H1 (cell line): ENCODE results near the gene CCDC88C. TPM values are rescaled to one million over a fixed set of nuclear protein-coding genes. Genes with fewer than 3 reads are reported as not detected.

Experiments used
- GABPA ChIP-seq: IDR thresholded peaks from 2 replicates; pipeline ENCODE4 v1.6.1; 2011; ENCODE audit warnings: mild to moderate bottlenecking, low read length, moderate library complexity, borderline replicate concordance; ENCODE audit not compliant: insufficient read depth
- TEAD4 ChIP-seq: IDR thresholded peaks from 2 replicates; pipeline ENCODE4 v1.6.1; 2012; ENCODE audit warnings: low read depth, low read length, inconsistent platforms, mixed read lengths
- polyA plus RNA-seq, 7 experiments: library from polyadenylated mRNA; depleted of rRNA in 3 of 7; stranded (reverse) in 5 of 7; unstranded in 2 of 7; fragments of >200 nt in 5 of 7; fragments of 200-250 nt in 2 of 7; gene quantifications; 1 replicate in 5 of 7; 2 replicates in 1 of 7; 4 replicates in 1 of 7; pipeline versions ENCODE4 v1.2.1 to v1.2.3, GENCODE V29; 2011 to 2013; ENCODE audit warnings: missing spikeins in 2 of 7, mixed read lengths in 2 of 7
- total RNA-seq: library from RNA; stranded (reverse); fragmentation: NEBNext Ultra II Directional; extraction: Animal tissue kit (Norgen Biotek cat#: 25700); gene quantifications from 2 replicates; pipeline ENCODE4 v1.2.1, GENCODE V29; 2021
- TF ChIP-seq, protein P1 (sequence below): fragments of 300-600 bp; sonication (generic); IDR thresholded peaks from 2 replicates; pipeline ENCODE4 v1.7.1; 2012; ENCODE audit warnings: low read length, moderate library complexity, mild to moderate bottlenecking, inconsistent platforms; ENCODE audit not compliant: insufficient replicate concordance

The CCDC88C gene
- total and polyA plus RNA-seq, 2 of the 8 experiments (the other 6 are each of a cell fraction or from before 2014, with no cell fraction given), result 10.3 to 57.7 TPM

GRCh38 chr14:91395466-91395865 is 22.2 kb downstream of the CCDC88C start (continued):
- TF ChIP-seq, protein P1, sequence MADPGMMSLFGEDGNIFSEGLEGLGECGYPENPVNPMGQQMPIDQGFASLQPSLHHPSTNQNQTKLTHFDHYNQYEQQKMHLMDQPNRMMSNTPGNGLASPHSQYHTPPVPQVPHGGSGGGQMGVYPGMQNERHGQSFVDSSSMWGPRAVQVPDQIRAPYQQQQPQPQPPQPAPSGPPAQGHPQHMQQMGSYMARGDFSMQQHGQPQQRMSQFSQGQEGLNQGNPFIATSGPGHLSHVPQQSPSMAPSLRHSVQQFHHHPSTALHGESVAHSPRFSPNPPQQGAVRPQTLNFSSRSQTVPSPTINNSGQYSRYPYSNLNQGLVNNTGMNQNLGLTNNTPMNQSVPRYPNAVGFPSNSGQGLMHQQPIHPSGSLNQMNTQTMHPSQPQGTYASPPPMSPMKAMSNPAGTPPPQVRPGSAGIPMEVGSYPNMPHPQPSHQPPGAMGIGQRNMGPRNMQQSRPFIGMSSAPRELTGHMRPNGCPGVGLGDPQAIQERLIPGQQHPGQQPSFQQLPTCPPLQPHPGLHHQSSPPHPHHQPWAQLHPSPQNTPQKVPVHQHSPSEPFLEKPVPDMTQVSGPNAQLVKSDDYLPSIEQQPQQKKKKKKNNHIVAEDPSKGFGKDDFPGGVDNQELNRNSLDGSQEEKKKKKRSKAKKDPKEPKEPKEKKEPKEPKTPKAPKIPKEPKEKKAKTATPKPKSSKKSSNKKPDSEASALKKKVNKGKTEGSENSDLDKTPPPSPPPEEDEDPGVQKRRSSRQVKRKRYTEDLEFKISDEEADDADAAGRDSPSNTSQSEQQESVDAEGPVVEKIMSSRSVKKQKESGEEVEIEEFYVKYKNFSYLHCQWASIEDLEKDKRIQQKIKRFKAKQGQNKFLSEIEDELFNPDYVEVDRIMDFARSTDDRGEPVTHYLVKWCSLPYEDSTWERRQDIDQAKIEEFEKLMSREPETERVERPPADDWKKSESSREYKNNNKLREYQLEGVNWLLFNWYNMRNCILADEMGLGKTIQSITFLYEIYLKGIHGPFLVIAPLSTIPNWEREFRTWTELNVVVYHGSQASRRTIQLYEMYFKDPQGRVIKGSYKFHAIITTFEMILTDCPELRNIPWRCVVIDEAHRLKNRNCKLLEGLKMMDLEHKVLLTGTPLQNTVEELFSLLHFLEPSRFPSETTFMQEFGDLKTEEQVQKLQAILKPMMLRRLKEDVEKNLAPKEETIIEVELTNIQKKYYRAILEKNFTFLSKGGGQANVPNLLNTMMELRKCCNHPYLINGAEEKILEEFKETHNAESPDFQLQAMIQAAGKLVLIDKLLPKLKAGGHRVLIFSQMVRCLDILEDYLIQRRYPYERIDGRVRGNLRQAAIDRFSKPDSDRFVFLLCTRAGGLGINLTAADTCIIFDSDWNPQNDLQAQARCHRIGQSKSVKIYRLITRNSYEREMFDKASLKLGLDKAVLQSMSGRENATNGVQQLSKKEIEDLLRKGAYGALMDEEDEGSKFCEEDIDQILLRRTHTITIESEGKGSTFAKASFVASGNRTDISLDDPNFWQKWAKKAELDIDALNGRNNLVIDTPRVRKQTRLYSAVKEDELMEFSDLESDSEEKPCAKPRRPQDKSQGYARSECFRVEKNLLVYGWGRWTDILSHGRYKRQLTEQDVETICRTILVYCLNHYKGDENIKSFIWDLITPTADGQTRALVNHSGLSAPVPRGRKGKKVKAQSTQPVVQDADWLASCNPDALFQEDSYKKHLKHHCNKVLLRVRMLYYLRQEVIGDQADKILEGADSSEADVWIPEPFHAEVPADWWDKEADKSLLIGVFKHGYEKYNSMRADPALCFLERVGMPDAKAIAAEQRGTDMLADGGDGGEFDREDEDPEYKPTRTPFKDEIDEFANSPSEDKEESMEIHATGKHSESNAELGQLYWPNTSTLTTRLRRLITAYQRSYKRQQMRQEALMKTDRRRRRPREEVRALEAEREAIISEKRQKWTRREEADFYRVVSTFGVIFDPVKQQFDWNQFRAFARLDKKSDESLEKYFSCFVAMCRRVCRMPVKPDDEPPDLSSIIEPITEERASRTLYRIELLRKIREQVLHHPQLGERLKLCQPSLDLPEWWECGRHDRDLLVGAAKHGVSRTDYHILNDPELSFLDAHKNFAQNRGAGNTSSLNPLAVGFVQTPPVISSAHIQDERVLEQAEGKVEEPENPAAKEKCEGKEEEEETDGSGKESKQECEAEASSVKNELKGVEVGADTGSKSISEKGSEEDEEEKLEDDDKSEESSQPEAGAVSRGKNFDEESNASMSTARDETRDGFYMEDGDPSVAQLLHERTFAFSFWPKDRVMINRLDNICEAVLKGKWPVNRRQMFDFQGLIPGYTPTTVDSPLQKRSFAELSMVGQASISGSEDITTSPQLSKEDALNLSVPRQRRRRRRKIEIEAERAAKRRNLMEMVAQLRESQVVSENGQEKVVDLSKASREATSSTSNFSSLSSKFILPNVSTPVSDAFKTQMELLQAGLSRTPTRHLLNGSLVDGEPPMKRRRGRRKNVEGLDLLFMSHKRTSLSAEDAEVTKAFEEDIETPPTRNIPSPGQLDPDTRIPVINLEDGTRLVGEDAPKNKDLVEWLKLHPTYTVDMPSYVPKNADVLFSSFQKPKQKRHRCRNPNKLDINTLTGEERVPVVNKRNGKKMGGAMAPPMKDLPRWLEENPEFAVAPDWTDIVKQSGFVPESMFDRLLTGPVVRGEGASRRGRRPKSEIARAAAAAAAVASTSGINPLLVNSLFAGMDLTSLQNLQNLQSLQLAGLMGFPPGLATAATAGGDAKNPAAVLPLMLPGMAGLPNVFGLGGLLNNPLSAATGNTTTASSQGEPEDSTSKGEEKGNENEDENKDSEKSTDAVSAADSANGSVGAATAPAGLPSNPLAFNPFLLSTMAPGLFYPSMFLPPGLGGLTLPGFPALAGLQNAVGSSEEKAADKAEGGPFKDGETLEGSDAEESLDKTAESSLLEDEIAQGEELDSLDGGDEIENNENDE, result no peak
- no peak for TF ChIP-seq GABPA
- no peak for TF ChIP-seq TEAD4
